GM15510 (cell line): ENCODE results near the gene ANO5.

Experiments used
- POLR2A ChIP-seq: IDR thresholded peaks from 3 replicates; pipeline ENCODE4 v1.6.1; 2011; ENCODE audit warnings: borderline replicate concordance; ENCODE audit not compliant: insufficient read length; ENCODE audit errors: extremely low read depth

ANO5 gene

GRCh38 chr11:22263613-22264012, 70.7 kb downstream of the ANO5 start:
- TF ChIP-seq POLR2A, result no peak

GRCh38 chr11:22273781-22274180, 80.9 kb downstream of the ANO5 start:
- no peak for TF ChIP-seq POLR2A

- no peak for TF ChIP-seq POLR2A
Measured at GRCh38 chr11:22275600-22275999, 82.7 kb downstream of the ANO5 start.

- no peak for TF ChIP-seq POLR2A
Measured at GRCh38 chr11:22276535-22276934, 83.7 kb downstream of the ANO5 start.

GRCh38 chr11:22302368-22302767, 109.5 kb downstream of the ANO5 start:
- no peak for TF ChIP-seq POLR2A

GRCh38 chr11:22304337-22304961, 111.6 kb downstream of the ANO5 start:
- no peak for TF ChIP-seq POLR2A

GRCh38 chr11:22317656-22318055, 124.8 kb downstream of the ANO5 start:
- no peak for TF ChIP-seq POLR2A

GRCh38 chr11:22331771-22332170, 138.9 kb downstream of the ANO5 start:
- no peak for TF ChIP-seq POLR2A
